Neural cell (in vitro differentiated cells): ENCODE data around the gene HMCN2. TPM values are rescaled to one million over a fixed set of nuclear protein-coding genes. Genes with fewer than 3 reads are reported as not detected.

Experiments used
- H2AFZ ChIP-seq: fragments of 200-600, 300-800 bp; sonication (generic), shearing (Covaris generic); 2 replicates; pipeline ENCODE4 v1.6.0; 2014; ENCODE audit warnings: low read depth, mild to moderate bottlenecking, antibody characterized with exemption, low read length, moderate library complexity
- H3F3A ChIP-seq: fragments of 200-600 bp; shearing (Covaris generic); 2 replicates; pipeline ENCODE4 v1.6.1; 2016; ENCODE audit warnings: mild to moderate bottlenecking, moderate library complexity, mixed read lengths, antibody characterized with exemption, low read length; ENCODE audit not compliant: insufficient read depth, poor library complexity, severe bottlenecking
- H3K27ac ChIP-seq: fragments of 200-600, 300-800 bp; sonication (generic), shearing (Covaris generic); 2 replicates; pipeline ENCODE4 v1.5.1; 2014; ENCODE audit warnings: mild to moderate bottlenecking, low read length, moderate library complexity
- H3K27me3 ChIP-seq: fragments of 300-800, 200-600 bp; sonication (generic), shearing (Covaris generic); 2 replicates; pipeline ENCODE4 v1.6.0; 2014; ENCODE audit warnings: mild to moderate bottlenecking, low read depth, low read length, moderate library complexity; ENCODE audit not compliant: insufficient read depth
- H3K36me3 ChIP-seq: fragments of 300-800, 200-600 bp; sonication (generic), shearing (Covaris generic); 2 replicates; pipeline ENCODE4 v1.5.1; 2014; ENCODE audit warnings: mild to moderate bottlenecking, antibody characterized with exemption, low read length, moderate library complexity; ENCODE audit not compliant: insufficient read depth
- H3K4me2 ChIP-seq: fragments of 300-800, 200-600 bp; sonication (generic), shearing (Covaris generic); 2 replicates; pipeline ENCODE4 v1.6.0; 2014; ENCODE audit warnings: mild to moderate bottlenecking, low read length
- H3K4me3 ChIP-seq: fragments of 300-800, 200-600 bp; sonication (generic), shearing (Covaris generic); 2 replicates; pipeline ENCODE4 v1.5.1; 2014; ENCODE audit warnings: mild to moderate bottlenecking, low read length, moderate library complexity
- H3K79me2 ChIP-seq: fragments of 200-600 bp; shearing (Covaris generic); replicated peaks from 2 replicates; pipeline ENCODE4 v1.6.0; 2014; ENCODE audit warnings: mild to moderate bottlenecking, low read length, moderate library complexity; ENCODE audit not compliant: insufficient read depth
- H3K9ac ChIP-seq: fragments of 300-800, 200-600 bp; sonication (generic), shearing (Covaris generic); 2 replicates; pipeline ENCODE4 v1.6.1; 2016; ENCODE audit warnings: mild to moderate bottlenecking, low read length, mixed read lengths
- H3K9me2 ChIP-seq: fragments of 200-600 bp; shearing (Covaris generic); 2 replicates; pipeline ENCODE4 v1.6.1; 2016; ENCODE audit warnings: mild to moderate bottlenecking, low read length, mixed read lengths; ENCODE audit not compliant: insufficient read depth
- H3K9me3 ChIP-seq: fragments of 200-600, 300-800 bp; sonication (generic), shearing (Covaris generic); 2 replicates; pipeline ENCODE4 v1.6.1; 2016; ENCODE audit warnings: mild to moderate bottlenecking, mixed run types, low read length, moderate library complexity, mixed read lengths
- H4K20me1 ChIP-seq: fragments of 200-600 bp; shearing (Covaris generic); 2 replicates; pipeline ENCODE4 v1.6.1; 2016; ENCODE audit warnings: mild to moderate bottlenecking, mixed run types; ENCODE audit not compliant: insufficient read depth
- CTCF ChIP-seq: fragments of 450-650 bp; IDR thresholded peaks from 2 replicates; pipeline ENCODE4 v1.5.1; 2014; ENCODE audit warnings: antibody characterized with exemption, mild to moderate bottlenecking, moderate library complexity; ENCODE audit not compliant: poor library complexity, severe bottlenecking
- EP300 ChIP-seq: fragments of 450-650 bp; conservative IDR thresholded peaks from 2 replicates; pipeline ENCODE4 v1.6.1; 2014; ENCODE audit warnings: antibody characterized with exemption, mild to moderate bottlenecking, moderate library complexity; ENCODE audit not compliant: poor library complexity, severe bottlenecking
- EZH2 ChIP-seq: fragments of 200-600, 300-800 bp; shearing (Covaris generic), sonication (generic); IDR thresholded peaks from 2 replicates; pipeline ENCODE4 v1.6.1; 2014; ENCODE audit warnings: antibody characterized with exemption, low read length, borderline replicate concordance, mild to moderate bottlenecking; ENCODE audit not compliant: insufficient read depth, poor library complexity, severe bottlenecking
- MXI1 ChIP-seq: fragments of 450-650 bp; conservative IDR thresholded peaks from 2 replicates; pipeline ENCODE4 v1.6.1; 2014; ENCODE audit warnings: antibody characterized with exemption, mild to moderate bottlenecking; ENCODE audit not compliant: poor library complexity, severe bottlenecking
- POLR2AphosphoS5 ChIP-seq: IDR thresholded peaks from 2 replicates; pipeline ENCODE4 v1.6.1; 2012
- RAD21 ChIP-seq: fragments of 450-650 bp; conservative IDR thresholded peaks from 2 replicates; pipeline ENCODE4 v1.6.1; 2014; ENCODE audit warnings: antibody characterized with exemption, mild to moderate bottlenecking, moderate library complexity
- REST ChIP-seq: IDR thresholded peaks from 2 replicates; pipeline ENCODE4 v1.6.1; 2012; ENCODE audit warnings: borderline replicate concordance
- SMC3 ChIP-seq: fragments of 450-650 bp; conservative IDR thresholded peaks from 2 replicates; pipeline ENCODE4 v1.6.1; 2014; ENCODE audit warnings: antibody characterized with exemption, mild to moderate bottlenecking, moderate library complexity; ENCODE audit not compliant: poor library complexity
- TAF1 ChIP-seq: IDR thresholded peaks from 2 replicates; pipeline ENCODE4 v1.6.1; 2012; ENCODE audit warnings: low read depth
- polyA plus RNA-seq: library from polyadenylated mRNA; depleted of rRNA; stranded (reverse); fragments of >200 nt; gene quantifications from 2 replicates; pipeline ENCODE4 v1.2.3, GENCODE V29; 2014

HMCN2 gene
- polyA plus RNA-seq, 1 donor from 2014 or later, result 1.7 TPM

GRCh38 chr9:130294664-130295063 lies 29.1 kb downstream of the HMCN2 start:
- H3K9me2 ChIP-seq, result no peaks in the 10 kb centered on the region
- H2AFZ ChIP-seq, result no peak overlapping the region
- no peaks in the 10 kb centered on the region for H3K27me3 ChIP-seq
- H3K4me3 ChIP-seq, result no peak overlapping the region
- H3K27ac ChIP-seq, result no peak overlapping the region
- H3K4me2 ChIP-seq, result no peak overlapping the region
- H3K9ac ChIP-seq, result no peak overlapping the region
- H3F3A ChIP-seq, result no peaks in the 10 kb centered on the region
- H3K36me3 ChIP-seq, result no peaks in the 10 kb centered on the region
- no peaks in the 10 kb centered on the region for H3K79me2 ChIP-seq
- no peak for TF ChIP-seq RAD21
- TF ChIP-seq EP300, result no peak
- TF ChIP-seq POLR2AphosphoS5, result no peak
- TF ChIP-seq EZH2, result no peak
- no peak for TF ChIP-seq CTCF
- no peak for TF ChIP-seq TAF1
- no peak for TF ChIP-seq SMC3
- no peak for TF ChIP-seq MXI1
- TF ChIP-seq REST, result no peak
- H4K20me1 ChIP-seq, result no peaks in the 10 kb centered on the region
- no peaks in the 10 kb centered on the region for H3K9me3 ChIP-seq

- Histone ChIP-seq H3K4me2 (no peak overlapping the region), H3K27ac (no peak overlapping the region), H2AFZ (no peak overlapping the region)
These were observed 29.9 kb downstream of the HMCN2 start for GRCh38 chr9:130295431-130295830.

More at GRCh38 chr9:130295431-130295830, 29.9 kb downstream of the HMCN2 start:
- Histone ChIP-seq H3F3A (no peaks in the 10 kb centered on the region), H3K9ac (no peak overlapping the region), H3K36me3 (no peaks in the 10 kb centered on the region), H3K9me2 (no peaks in the 10 kb centered on the region), H3K4me3 (no peak overlapping the region), H3K79me2 (no peaks in the 10 kb centered on the region), H3K27me3 (no peaks in the 10 kb centered on the region), H4K20me1 (no peaks in the 10 kb centered on the region), H3K9me3 (no peaks in the 10 kb centered on the region)
- TF ChIP-seq RAD21, result no peak
- no peak for TF ChIP-seq EP300
- TF ChIP-seq POLR2AphosphoS5, result no peak
- no peak for TF ChIP-seq SMC3
- no peak for TF ChIP-seq REST
- no peak for TF ChIP-seq MXI1
- no peak for TF ChIP-seq TAF1
- no peak for TF ChIP-seq CTCF
- no peak for TF ChIP-seq EZH2
